Endometrial microvascular endothelial cells (primary cell): ENCODE measurements around the gene PKIG. TPM values are rescaled to one million over a fixed set of nuclear protein-coding genes. Genes with fewer than 3 reads are reported as not detected.

ENCODE experiments used
- in situ Hi-C: cut with HindIII; loops from 2 replicates; pipeline ENCODE4 v1.10.0; 2017; ENCODE audit warnings: low sequenced_read_pairs, low pct_unique_long_range_greater_than_20kb; ENCODE audit errors: inconsistent ontology term
- total RNA-seq: library from RNA; depleted of rRNA; stranded (reverse); fragments of >200 nt; gene quantifications from one replicate; pipeline ENCODE4 v1.2.3, GENCODE V29; 2015; ENCODE audit errors: inconsistent ontology term

PKIG gene
- total RNA-seq, 1 donor from 2014 or later: 147 TPM

DNA sequence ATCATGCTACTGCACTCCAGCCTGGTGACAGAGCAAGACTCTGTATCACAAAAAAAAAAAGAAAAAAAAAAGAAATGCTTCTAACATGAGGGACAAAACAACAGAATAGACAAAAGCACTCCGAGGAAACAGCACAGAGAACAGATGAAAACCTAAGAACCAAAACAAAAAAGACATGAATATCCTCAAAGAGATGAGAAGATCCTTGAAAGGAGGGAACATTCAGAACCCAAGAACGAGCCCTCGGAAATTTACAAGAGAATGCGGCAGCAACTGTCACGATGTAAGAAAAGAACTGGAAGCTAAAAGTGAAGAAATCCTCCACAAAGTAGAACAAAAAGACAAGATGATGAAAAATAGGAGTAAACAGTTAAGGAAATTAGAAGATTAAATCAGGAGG is 47.9 kb downstream of the PKIG start:
- in situ Hi-C loops: no loop called here

DNA sequence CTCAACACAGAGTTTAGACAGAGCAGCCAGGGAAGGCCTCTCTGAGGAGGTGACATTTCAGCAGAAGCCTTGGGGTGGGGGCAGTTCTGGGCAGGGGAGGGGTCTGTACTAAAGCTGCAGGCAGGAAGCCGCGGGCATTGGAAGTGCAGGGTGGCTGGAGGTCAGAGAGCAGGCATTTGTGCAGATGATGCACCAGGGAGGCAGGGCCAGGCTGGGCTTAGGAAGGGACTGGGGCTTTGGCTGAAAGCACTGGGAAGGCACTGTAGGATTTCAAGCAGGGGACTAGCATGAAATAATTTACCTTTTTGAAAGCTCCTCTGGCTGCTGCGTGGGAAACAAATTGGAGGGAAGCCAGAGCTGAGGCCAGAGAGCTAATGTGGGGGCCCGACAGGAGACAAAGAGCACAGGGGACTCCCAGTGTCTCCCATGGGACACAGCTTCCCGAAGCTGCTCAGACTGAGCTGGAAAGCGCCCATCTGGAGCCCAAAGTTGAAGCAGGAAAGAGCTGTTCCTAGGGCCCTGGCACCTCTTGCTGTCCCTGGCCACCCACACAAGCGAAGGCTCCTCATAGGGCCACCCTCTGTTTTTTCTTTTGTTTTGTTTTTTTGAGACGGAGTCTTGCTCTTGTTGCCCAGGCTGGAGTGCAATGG is 49.8 kb downstream of the PKIG start:
- in situ Hi-C loops: no loop called here

DNA sequence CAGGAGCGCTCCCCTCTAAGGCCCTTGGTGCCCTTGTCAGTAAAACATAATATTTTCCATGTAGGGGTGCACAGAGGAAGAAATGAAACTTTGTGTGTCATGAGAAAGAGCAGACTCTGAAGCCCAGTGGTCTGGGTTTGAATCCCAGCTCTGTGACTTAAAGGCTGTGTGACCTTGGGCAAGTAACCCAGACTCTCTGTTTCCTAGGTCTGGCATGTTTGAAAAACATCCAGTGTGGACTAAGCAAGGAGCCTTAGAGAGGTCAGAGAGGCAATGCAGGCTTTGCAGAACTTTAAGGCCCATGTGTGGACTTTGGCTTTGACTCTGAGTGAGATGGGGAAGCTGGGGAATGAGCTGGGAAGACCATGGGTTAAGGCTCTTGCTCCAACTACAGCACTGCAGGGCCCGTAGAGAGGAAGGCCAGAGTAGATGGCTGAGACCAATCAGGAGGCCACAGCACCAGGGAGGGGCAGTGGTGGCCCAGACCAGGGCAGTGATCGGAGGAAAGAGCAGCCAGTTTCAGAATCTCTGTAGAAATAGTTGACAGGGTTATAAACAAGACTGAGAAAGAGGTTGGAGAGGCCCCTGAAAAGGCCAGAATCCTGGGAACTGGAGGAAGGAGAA is 50.9 kb downstream of the PKIG start:
- in situ Hi-C loops: no loop called here

DNA sequence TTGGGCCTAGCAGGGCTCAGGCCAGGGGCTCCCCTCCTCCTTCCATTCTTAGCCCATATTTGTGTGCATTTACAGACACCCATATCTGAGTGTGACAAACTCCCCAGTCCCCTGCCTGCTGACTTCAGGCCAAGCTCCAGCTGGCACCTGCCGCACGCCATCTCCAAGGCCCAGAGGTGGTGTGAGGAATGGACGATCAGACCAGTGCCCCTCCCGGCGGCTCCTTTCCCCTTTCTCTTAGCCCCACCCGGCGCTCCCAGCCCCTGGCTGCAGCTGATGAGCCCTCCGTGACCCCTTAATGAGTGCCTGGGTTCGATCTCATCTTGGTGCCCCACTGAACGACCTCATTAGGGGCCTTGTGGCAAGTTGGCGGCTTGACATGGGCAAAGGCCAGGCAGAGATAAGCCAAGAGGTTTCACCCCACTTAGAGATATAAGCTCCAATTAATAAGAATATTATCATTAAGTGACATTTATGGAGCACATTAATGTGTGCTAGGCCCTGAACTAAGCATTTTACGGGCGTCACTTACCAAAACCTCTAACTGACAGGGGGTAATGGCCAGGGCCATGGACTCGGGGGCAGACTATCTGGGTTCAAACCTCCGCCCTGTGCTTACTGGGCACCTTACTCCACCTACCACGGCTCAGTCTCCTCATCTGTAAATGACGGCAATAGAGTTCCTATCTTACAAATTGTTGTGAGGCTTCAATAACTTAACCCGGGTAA is 51.7 kb downstream of the PKIG start:
- in situ Hi-C loops: no loop called here

DNA sequence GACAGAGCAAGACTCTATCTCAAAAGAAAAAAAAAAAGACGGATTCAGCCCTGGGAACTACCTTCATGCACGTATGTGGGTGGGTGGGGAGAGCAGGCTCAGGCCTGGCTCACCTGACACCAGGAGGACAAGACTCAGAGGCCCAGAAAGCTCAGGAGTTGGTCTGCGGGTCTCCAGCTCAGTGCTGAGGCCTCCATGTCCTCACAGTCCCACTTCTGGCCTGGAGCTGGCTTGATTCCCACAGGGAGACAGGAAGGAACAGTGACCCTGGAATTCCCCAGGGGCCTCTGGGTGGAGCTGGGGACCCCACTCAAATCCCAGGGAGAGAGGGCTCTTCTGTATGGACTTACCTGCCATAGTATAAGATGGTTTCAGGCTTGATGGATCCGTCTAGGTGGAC is 53.5 kb downstream of the PKIG start:
- in situ Hi-C loops: no loop called here

- in situ Hi-C loops: no loop called here
Observed at GRCh38 chr20:44637042-44637441, 54.7 kb downstream of the PKIG start.

DNA sequence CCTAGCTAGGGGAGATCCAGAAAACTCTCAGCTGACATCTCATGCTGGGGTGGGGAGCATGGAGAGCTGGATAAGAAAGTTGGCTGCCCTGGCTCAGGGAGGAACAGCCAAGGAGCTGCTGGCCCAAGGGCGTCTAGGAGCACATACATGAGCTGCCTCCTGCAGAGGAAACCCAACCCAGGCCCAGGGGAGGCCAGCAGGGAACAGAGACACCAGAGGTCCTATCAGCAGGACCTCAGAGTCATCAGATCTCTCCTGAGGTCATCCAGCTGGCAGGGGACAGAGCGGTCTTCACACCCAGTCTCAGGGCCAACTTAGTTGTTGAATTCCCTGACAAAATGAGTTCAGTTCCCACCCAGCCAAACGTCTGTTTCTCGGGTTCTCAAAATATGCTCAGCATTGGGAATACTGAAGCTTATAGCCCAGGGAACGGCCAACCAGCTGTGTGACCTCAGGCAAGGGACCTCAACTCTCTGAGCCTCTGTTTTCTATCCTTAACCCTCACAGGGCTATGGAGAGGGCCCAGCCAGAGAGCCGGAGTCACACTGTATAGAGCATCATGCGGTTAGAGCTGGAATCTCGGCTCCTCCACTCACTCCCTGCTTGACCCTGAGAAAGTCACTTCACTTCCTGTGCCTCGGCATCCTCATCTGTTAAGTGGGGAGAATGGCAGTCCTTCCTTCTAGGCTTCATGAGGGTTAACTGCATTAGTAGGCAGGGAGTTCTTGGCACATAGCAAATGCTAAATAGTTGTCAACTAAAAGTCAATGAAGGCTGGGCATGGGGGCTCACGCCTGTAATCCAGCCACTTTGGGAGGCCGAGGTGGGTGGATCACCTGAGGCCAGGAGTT is 55.4 kb downstream of the PKIG start:
- in situ Hi-C loops: no loop called here

DNA sequence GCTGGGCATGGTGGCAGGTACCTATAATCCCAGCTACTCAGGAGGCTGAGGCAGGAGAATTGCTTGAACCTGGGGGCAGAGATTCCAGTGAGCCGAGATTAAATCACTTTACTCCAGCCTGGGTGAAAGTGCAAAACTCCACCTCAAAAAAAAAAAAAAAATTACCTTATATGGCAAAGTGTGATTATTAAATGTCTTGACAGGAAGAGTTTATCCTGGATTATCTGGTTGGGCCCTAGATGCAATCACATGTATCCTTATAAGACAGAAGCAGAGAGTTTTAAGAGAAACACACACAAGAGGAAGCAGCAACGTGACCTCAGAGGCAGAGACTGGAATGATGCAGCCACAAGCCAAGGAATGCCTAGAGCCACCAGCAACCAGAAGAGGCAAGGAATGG is 58.1 kb downstream of the PKIG start:
- in situ Hi-C loops: no loop called here

GRCh38 chr20:44641325-44641724 is 58.9 kb downstream of the PKIG start:
- in situ Hi-C loops: no loop called here

DNA sequence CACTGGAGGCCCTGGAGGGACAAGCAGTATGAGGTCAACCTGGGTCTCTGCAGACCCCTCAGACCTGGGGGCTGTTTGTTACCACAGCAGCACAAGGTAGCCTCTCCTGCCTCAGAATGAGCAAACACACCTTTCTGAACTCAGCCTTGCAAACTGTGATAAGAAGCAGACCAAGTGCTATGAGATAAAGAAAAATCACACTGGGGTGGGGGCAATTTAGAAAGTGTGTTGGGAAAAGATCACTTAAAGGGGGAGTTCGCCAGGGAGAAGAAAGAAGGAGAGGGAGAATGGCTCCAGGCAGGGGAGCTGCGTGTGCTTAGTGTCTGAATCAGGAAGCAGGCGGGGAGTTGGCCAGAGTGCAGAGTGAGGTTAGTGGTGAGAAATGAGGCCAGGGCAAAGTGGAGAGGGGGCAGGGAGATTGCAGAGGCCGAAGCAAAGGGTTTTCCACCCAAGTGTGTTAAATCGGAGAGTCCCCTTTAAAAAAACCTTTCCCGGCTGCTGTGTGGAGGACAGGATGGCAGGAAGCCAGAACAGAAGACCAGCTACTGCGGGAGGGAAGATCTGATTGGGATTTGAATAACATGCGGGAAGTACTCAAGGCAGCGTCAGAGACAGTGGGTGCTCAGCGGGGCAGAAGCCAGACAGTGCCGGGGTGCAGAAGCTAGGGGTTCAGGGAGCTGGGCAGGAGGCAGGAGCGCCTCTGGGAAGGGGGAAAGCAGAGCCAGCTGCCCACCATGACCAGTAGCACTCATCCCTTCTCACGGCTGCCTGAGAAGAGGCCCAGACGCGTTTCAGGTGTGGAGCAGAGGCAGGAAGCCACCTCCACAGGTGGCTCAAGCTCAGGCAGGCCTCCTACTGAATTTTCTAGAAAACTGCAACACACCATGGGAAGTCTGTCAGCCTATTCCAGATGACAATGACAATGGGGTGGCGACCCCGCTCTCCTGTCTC is 60.1 kb downstream of the PKIG start:
- in situ Hi-C loops: no loop called here

DNA sequence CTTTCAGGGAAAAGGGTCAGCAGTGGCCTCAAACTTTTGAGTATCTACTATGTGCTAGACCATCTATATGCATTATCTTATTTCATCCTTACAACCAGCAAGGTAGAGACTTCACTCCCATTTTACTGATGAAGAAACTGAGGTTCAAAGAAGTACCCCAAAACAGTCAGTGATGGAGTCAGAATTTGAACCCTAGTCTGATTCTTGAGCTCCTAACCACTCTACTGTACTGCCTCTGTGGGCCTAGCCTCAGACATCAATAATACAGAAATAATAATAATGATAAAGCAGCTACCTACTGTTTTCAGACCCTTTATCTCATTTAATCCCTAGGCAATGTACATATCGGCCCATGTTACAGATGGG is 60.8 kb downstream of the PKIG start:
- in situ Hi-C loops: no loop called here

DNA sequence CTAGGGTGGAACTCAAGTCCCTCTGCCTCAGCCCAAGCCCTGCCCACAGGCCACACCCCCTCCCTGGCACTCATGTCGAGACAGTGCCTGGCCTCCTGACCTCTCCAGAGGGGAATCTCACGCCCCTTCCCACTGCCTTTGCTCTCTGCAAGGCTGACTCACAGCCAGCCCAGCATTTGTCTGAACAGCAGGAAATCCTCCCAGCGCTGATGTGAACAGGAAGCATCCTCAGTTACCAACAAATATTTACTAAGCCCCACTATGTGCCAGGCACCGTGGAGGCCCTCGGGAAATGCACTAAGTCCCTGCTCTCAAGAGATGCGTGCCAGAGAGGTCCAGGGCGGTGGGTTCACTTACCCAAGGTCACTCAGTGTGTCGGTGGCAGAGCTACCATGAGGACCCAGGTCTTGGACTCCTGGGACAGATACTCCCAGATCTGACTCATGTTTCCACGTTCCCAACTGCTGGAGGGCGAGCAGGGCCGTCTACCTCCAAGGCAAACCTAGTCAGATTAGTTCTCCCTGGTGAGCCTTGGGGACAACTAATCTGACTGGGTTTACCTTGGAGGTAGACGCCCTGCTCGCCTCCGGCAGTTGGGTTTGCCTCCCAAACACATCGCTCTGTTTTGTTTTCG is 61.3 kb downstream of the PKIG start:
- in situ Hi-C loops: no loop called here

- in situ Hi-C loops: no loop called here
Observed at GRCh38 chr20:44644230-44644617, 61.8 kb downstream of the PKIG start.

GRCh38 chr20:44644667-44645131 is 62.3 kb downstream of the PKIG start:
- in situ Hi-C loops: no loop called here

DNA sequence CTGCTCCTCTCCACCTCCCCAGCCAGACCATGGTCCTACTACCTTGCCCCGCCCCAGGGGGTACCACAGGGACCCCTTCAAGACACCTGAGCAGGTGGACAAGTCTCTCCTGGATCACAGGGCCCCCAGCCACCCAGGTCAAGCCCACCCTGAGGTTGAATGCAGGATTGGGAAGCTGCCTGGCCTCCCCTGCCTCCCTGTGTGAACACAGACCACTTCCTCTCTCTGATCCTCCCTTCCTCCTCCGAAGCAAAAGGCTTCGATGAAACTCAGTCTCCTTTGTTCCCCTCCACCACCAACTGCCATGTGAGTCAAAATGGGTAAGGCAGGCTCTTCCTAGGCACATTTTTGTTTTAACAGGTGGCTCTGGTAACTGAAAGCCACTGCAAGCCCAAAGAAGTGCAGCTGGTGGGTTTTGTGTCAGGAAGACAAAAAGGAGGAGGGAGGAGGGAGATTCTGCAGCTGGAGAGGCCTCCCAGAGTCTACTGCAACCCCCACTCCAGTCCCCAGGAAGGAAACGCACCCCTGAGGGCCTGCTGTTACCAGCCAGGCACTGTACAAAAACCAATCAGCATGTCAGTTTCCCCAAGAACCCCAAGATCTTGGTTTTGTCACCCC is 63.8 kb downstream of the PKIG start:
- in situ Hi-C loops: no loop called here

GRCh38 chr20:44646641-44647274 is 64.4 kb downstream of the PKIG start:
- in situ Hi-C loops: no loop called here

DNA sequence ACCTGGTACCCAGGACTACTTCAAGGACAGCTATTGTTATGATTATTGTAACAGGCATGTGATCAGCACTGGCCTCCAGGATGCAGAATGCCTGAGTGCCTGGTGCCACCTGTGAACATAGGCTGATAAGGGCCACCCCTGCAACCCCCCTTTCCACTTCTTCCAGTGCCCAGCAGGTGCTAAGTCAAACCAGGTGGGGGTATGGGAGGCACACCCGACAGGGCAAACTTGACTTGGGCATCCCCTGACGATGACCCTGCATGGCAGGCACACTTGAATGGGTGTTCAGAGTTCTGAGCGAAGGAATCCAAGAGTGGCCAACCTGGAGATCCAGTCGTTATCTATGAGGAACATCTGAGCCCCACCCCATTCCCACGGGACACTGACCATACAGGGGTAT is 65.7 kb downstream of the PKIG start:
- in situ Hi-C loops: no loop called here
